Activated naive CD4-positive, alpha-beta T cell treated with anti-CD3 and anti-CD28 coated beads, Interleukin-2, amount 50 U/mL, for 72 hours (primary cell): Measurements from ENCODE around the gene DDX1. TPM values are rescaled to one million over a fixed set of nuclear protein-coding genes. Genes with fewer than 3 reads are reported as not detected.

Experiments
- ATAC-seq, 2 donors: fragments of 150-1000 bp; cut with Tn5 transposase; 2 replicates each; pipeline ENCODE4 v1.10.0; 2021; ENCODE audit warnings: mild to moderate bottlenecking in 2 of 2, moderate library complexity in 2 of 2
- DNase-seq, 2 donors: peaks; one replicate each; pipeline ENCODE4 v3.0.0; 2021 to 2022; ENCODE audit warnings: low spot score in 2 of 2
- H3K27ac Mint-ChIP-seq, 2 donors: one replicate each; pipeline ENCODE4 v1.8.0; 2022; ENCODE audit warnings: mild to moderate bottlenecking in 2 of 2, mixed read lengths in 2 of 2
- H3K36me3 Mint-ChIP-seq, 2 donors: one replicate each; pipeline ENCODE4 v1.8.0; 2022; ENCODE audit warnings: mixed read lengths in 2 of 2
- H3K9me3 Mint-ChIP-seq, 2 donors: one replicate each; pipeline ENCODE4 v1.8.0; 2022; ENCODE audit warnings: mixed read lengths in 2 of 2
- total RNA-seq, 2 donors: library from RNA; stranded (reverse); gene quantifications; one replicate each; pipeline ENCODE4 v1.2.3, GENCODE V29; 2022

DDX1 gene
- total RNA-seq, 2 donors from 2014 or later: 30.4 to 82.4 TPM

DNA sequence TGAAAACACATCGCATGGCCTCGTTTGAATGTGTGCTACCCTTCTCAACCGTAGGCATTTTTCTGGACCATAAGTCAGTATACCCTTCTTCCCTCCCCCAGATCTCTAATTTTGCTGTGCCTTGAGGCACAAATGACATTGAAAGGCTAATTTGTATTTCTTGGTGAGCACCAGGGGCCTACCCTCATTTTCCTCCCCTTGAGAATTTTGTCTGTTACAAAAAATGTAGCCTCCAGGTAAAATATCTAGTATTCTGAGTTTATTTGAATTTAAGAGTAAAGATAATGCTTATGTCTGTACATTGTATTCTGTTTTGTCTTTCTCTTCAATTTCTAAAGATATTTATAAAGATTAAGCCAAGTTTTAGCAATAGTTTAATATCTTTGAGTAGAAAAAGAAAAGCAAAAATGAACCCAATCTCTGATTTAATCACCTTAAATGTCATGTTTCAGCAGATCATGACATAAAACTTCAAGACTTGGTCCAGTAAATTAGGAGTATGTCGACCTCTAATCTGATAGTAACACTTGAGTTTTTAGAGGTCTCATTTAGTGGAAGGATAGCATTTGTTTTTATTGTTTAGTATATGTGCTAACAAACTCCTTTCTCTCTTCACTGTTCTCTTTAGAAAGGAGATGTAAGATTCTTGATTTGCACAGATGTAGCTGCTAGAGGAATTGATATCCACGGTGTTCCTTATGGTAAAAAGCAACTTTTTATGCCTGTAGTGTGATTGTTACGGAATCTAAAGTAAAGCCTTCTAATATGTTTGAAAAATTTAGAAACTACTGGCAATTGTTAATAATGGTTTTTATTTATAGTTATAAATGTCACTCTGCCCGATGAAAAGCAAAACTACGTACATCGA is 36.4 kb downstream of the DDX1 start:
- peaks cover 10 to 17% of the 10 kb centered on the region in 2 donors for H3K36me3 Mint-ChIP-seq
- ATAC-seq (no peak), DNase-seq (no peak)
- no peak overlapping the region for H3K27ac Mint-ChIP-seq
- H3K9me3 Mint-ChIP-seq: peaks cover 0 to 8% of the 10 kb centered on the region in 2 donors

DNA sequence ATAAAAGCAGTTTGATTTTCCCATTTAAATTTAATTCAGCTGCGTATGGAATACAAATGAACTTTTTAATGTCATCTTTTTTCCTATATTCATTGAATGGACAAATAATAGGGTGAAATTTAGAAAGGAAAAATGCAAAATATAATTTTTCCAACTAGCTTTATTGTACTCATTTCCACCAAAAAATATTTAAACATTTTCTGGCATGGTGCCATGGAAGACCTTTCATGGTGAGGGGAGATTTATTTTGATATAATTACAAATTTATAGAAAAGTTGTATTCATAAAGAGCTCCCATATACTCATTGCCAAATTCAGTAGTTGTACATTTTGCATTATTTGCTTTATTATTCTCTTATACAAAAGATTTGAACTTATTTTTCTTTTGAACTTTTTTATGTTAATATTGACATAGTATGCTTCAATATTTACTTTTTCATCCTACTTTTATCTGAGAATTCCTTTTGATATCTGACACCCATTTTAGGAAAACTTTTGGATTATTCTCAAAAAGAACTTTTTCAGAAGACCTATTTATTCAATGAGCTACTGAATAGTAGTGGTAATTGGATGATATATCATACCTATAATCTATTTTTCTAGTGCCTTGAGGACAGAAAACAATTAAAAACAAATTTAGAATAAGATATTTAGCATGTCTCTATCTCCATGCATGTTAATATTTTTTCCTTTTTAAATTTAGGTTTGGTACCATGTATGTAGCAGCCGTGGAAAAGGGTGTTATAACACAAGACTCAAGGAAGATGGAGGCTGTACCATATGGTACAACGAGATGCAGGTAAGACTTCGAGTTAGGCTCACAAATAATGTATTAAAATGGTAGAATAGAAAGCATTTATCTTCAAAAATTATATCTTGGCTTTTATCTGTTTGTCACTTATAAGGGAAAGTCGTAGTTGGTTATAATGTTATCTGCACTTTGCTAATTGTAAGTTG is 37.5 kb downstream of the DDX1 start:
- DNase-seq (no peak), ATAC-seq (no peak)
- H3K36me3 Mint-ChIP-seq: peaks cover 5 to 6% of the 10 kb centered on the region in 2 donors
- peaks cover 0 to 3% of the 10 kb centered on the region in 2 donors for H3K9me3 Mint-ChIP-seq
- H3K27ac Mint-ChIP-seq: no peak overlapping the region

DNA sequence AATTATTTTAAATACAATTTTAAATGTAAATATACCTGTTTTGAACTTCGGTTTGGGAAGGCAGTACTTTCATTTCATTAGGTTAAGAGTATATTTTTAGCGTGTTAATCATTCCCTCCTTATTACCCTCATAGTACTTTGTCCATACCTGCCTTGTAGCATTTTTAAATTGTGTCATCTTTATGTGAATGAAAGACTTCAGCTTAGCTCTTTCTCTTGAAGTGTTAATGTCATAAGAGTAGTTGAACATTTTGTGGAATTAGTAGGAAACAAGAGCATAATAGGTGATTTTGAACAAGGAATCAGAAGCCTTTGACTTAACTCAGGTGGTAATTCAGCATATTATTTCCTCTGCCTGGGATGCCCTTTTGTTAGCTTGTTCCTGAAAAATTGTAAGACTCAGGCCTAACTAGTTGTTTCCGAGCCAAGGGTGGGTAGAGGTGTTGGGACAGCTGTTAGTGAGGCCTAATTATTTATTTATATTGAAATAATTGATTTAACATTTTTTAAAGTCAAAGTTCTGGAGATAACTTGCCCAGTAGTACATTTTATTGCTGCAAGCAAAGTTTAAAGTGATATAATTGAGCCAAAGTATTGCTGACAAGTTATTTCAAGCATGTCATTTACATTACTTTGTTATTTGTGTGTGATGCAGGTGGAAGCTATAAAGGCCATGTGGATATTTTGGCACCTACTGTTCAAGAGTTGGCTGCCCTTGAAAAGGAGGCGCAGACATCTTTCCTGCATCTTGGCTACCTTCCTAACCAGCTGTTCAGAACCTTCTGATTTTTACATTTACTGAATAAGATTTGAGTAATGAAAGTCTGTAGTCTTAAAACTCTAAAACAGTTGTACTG is 38.7 kb downstream of the DDX1 start:
- peak overlapping the region in 1 of 2 donors; percentile 74 for H3K27ac Mint-ChIP-seq
- H3K9me3 Mint-ChIP-seq: no peaks in the 10 kb centered on the region
- ATAC-seq (no peak), DNase-seq (no peak)
- no peaks in the 10 kb centered on the region for H3K36me3 Mint-ChIP-seq

DNA sequence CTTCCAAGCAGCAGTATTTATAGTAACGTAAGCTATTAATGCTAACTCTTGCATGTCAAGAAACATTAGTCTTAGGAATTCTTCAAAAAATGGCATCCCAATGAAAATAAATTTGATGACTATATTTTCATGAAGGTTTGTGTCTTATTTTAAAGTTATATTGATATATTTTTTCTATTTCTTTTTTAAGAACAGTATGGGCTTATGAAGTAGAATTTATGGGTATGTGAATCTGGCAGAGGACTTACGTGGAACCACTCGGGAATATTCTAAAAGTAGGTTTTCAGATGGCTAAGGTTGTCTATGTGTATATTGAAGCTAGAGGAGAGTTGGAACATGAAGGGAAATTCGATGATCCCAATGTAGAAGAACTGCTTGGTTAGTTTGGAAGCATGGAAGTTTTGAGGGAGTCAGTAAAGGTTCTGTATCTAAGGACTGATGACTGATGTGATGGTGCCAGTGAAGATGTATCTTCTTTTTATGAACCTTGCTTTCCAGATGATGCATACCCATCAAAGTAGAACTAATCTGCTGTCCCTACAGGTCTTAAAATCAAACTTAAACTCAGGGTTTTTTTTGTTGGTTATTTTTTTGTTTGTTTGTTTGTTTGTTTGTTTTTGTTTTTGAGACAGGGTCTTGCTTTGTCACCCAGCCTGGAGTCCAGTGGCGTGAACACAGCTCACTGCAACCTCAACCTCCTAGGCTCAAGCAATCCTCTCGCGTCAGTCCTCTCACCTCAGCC is 39.5 kb downstream of the DDX1 start:
- H3K36me3 Mint-ChIP-seq: no peaks in the 10 kb centered on the region
- no peak for ATAC-seq
- DNase-seq: no peak
- no peaks in the 10 kb centered on the region for H3K9me3 Mint-ChIP-seq
- no peak overlapping the region for H3K27ac Mint-ChIP-seq

DNA sequence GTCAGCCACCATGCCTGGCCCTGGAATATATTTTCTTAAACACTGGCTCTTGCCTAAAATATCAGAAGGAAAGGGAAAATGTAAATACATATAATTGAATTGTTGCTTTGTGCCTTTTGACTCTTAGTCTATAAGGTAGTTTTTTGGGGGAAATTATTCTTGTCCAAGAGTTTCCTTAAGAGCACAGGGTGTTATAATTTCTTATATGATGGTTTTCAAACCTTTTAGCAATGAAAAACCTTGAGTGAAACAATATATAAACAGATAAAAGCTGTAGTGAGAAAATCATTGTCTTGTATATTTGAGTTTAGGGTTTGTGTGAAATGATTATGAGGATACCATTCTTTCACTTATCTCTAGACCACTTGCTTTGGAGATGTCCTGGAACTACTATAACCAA is 40.2 kb downstream of the DDX1 start:
- Mint-ChIP-seq H3K9me3 (no peaks in the 10 kb centered on the region), H3K27ac (no peak overlapping the region), H3K36me3 (no peaks in the 10 kb centered on the region)
- no peak for ATAC-seq
- DNase-seq: no peak

DNA sequence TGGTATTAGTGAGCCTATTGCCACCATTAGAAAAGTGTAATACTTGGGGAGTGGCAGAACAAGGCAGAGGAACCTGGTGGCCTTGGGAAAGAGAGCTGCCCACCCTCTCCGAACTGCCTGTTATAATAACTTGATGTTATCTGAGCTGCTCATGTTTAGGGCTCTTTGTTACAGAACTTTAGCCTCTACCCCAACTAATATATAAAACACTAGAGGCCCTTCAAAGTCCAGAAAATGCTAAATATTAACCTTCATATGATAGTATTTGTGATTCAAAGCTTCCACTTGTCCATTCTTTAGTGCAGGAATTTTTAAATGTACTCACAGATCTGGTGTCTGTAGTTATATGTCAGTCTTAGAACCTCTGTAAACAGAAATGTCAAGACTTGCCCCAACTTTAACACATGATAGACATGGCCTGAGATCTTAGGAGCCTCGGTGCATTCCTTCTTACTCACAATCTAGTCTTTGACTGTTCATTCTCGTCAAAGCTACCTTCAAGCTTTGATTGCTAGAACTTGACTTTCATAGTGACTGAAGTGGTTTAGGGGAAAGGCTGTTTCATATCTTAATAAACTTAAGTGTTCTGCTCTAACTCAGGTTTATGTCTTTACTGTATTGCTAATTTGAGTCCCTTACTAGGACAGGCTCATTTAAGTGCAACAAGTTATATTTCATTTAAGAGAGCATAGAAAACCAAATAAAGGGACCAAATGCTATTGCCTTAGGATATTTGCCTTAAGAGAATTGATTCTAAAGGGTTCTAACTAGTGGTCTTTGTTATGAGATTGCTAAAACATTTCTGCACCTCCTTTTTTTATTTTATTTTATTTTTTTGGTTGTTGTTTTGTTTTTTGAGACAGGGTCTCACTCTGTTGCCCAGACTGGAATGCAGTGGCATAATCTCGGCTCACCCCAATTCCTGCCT is 41.6 kb downstream of the DDX1 start:
- Mint-ChIP-seq H3K27ac (peak overlapping the region; percentile 50 to 64), H3K9me3 (no peaks in the 10 kb centered on the region), H3K36me3 (peaks cover 0 to 1% of the 10 kb centered on the region in 2 donors)
- DNase-seq (no peak), ATAC-seq (peak; percentile 34 to 89)

DNA sequence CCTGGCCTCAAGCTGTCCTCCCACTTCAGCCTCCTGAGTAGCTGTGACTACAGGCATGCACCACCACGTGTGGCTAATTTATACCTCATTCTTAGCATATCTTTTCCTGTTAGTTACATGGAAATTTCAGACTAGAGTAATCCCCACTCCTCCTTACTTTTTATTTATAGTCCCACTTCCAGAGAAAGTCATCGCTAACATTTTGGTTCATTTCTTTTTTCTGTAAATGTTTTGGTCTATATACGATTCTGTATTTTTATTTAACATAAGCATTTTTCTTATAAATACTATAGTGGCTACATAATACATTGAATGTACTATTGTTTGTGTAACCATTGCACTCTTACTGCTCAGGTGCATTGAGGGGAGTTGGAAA is 42.3 kb downstream of the DDX1 start:
- Mint-ChIP-seq H3K36me3 (peaks cover 0 to 7% of the 10 kb centered on the region in 2 donors), H3K9me3 (no peaks in the 10 kb centered on the region), H3K27ac (peak overlapping the region in 1 of 2 donors; percentile 38)
- DNase-seq: no peak
- ATAC-seq: no peak

DNA sequence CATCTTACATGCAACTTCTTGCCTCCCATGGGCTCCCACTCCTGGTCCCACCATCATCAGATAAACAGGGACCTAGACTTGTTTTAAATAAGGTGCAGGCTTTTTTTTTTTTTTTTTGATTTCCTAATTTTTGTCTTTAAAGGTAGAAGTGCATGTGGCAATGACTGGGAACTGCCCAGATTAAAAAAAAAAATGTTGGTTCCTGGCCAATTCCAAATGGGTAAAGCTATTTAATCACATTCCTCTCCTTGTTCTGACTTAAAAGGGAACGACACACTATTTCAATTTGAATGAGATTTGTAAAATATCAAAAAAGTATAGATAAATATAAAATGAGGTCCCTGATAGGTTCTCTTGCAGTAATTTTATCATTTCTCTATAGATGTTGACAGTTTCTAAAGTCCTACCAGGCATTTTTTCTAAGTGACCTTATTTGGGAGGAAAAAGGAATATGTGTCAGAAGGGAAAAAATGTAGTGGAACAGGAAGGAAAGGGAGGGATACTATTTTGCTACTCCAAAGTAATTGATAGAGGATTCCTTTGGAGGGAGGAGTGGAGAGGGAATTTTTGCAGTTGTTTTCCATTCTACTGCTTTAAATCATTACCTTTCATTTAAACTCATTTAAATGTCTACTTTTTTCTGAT is 43.3 kb downstream of the DDX1 start:
- no peak for DNase-seq
- Mint-ChIP-seq H3K27ac (peak overlapping the region in 1 of 2 donors; percentile 11), H3K36me3 (peaks cover 0 to 7% of the 10 kb centered on the region in 2 donors), H3K9me3 (no peaks in the 10 kb centered on the region)
- no peak for ATAC-seq

DNA sequence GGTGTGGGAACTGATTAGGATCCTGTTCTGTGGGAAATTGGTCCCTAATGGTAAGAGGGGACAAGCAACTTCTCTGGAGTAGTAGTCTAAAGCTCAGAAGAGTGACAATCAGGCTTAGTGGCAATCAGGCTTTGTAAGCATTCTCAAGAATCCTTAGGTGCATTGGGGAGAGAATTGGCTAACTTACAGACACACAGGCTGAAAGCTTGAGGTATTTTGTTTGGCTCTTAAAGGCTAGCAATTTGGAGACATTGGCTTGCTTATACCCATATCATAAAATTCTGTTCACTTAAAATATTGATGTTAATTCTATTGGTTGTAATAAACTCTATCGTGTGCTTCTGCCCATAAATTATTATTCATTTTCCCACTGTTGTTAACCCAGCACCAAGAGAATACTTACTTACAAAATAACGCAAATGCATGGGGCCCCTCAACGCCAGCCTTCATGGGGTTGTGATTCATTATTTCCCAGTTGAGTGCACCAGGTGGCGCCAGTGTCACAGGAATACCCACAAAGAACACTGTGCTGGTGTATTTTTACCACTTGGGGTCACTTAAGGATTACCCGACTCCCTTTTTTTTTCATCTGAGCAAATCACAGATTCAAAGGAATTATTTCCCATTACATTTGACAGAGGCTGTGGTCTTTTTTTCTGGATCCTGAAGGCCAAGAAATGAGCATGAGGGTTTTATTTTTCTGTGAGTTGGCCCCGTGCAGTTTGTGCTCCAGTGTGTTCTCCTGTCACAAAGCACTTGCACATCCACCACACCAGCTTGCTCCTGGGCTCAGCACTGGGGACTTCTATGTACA is 45.5 kb downstream of the DDX1 start:
- ATAC-seq (peak; percentile 74 to 75), DNase-seq (peak in 1 of 2 donors; percentile 53)
- Mint-ChIP-seq H3K9me3 (peaks cover 7 to 8% of the 10 kb centered on the region in 2 donors), H3K36me3 (peaks cover 17 to 26% of the 10 kb centered on the region in 2 donors), H3K27ac (no peak overlapping the region)

DNA sequence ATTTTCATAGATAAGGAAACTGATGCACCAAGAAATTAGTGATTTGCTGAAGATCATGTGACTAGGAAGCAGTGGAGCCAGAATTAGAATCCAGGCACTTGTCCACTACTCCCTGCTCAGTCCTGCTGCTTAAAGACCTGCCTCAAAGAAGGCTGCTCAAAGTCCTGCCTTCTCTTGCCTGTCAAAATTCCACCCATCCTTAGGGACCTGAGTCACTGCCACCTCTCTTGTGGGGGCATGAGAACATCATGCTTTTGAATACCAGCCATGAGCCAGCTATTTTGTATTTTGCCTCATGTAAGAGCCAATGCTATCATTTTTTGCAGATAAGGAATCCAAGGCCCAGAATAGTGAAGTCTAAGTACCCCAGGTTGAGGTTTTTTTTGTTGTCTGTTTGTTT is 47.1 kb downstream of the DDX1 start:
- Mint-ChIP-seq H3K36me3 (peaks cover 17 to 28% of the 10 kb centered on the region in 2 donors), H3K9me3 (peaks cover 7 to 8% of the 10 kb centered on the region in 2 donors), H3K27ac (no peak overlapping the region)
- ATAC-seq: no peak
- no peak for DNase-seq

DNA sequence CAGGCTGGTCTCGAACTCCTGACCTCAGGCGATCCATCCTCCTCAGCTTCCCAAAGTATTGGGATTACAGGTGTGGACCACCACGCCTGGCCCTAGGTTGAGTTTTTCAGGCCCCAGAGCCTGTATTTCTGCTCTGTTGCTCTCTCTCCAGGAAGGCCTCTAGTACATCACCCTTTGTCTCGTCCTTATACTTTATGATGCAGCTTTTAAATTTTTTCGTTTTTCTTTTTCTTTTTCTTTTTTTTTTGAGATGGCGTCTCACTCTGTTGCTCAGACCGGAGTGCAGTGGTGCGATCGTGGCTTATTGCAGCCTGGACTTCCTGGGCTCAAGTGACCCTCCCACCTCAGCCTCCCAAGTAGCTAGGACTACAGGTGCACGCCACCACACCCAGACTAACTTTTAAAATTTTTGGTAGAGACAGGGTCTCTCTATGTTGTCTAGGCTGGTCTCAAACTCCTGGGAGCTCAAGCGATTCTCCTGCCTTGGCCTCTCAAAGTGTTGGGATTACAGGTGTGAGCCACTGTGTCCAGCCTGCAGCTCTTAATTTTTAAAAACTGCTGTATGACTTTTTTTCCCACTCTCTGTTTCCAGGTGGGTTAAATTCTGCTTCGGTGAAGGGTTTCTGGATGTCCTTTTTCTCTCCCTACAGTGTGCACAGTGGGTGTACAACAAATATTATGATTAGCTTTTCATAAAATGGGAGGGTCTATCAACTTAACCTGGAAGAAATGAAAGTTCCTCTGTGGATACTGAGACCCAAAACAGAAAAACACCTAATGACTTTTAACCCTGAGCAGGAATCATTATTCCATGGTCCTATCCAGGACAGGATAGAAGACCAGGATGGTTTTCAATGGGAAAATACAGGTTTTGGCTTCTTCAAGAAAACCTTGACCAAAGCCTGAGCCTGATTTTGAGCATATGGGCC is 47.9 kb downstream of the DDX1 start:
- ATAC-seq: no peak
- peak overlapping the region in 1 of 2 donors; percentile 68 for H3K27ac Mint-ChIP-seq
- DNase-seq: no peak
- peaks cover 17 to 28% of the 10 kb centered on the region in 2 donors for H3K36me3 Mint-ChIP-seq
- peaks cover 7 to 8% of the 10 kb centered on the region in 2 donors for H3K9me3 Mint-ChIP-seq

DNA sequence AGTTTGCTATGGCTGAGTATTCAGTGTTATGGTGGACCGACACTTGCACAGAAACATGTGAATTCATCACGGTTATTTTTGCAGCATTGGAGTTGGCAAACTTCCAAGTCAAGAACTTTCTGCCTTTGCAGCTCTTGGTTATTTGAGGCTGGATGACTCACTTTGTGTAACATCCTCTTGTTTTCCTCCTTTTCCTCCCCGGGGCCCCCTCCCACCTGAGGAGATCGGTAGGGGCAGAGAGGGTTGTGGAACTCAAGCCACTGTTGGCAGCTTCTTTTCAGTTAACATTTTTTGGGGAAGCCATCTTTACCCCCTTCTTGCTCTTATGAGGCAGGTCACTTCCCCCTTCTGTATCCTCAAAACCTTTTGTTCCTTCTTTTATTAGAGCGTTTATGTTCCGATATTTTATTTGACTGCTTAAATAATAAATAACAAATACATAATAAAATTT is 48.6 kb downstream of the DDX1 start:
- H3K9me3 Mint-ChIP-seq: peaks cover 7 to 8% of the 10 kb centered on the region in 2 donors
- no peak overlapping the region for H3K27ac Mint-ChIP-seq
- peaks cover 17 to 28% of the 10 kb centered on the region in 2 donors for H3K36me3 Mint-ChIP-seq
- no peak for DNase-seq
- ATAC-seq: no peak

DNA sequence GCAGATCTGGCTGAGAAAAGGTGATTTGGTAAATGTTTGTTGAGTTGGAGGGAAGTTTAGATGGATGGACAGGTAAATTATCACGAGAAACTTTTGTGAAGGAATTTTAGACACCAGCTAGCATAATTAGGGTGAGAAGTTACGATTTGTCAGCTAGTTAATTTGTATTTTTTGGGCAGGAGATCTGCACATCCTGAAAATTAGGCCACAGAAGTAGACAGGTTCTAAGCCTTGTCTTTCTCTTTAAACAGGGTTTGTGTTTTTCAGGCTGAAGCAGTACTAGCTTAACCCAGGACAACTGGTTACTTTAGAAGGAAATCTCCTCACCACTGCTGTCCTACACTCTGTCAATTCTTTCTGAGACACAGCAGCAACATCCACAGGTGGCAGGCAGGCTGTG is 49.1 kb downstream of the DDX1 start:
- no peak for ATAC-seq
- Mint-ChIP-seq H3K27ac (no peak overlapping the region), H3K9me3 (peaks cover 7 to 8% of the 10 kb centered on the region in 2 donors), H3K36me3 (peaks cover 17 to 28% of the 10 kb centered on the region in 2 donors)
- no peak for DNase-seq
